Neuronal stem cell (in vitro differentiated cells): ENCODE data around the gene SMAD7.

Experiments used
- DNase-seq: peaks from one replicate; pipeline ENCODE4 v3.0.0-alpha.2; 2013; ENCODE audit warnings: low spot score
- H2AFZ ChIP-seq: one replicate; pipeline ENCODE4 v1.6.1; 2013; ENCODE audit warnings: mild to moderate bottlenecking, low read length, inconsistent platforms
- H2AK5ac ChIP-seq: 2 replicates; pipeline ENCODE4 v1.6.1; 2013; ENCODE audit warnings: low read depth, mild to moderate bottlenecking, inconsistent platforms, low read length, moderate library complexity, mixed read lengths
- H2BK120ac ChIP-seq: 2 replicates; pipeline ENCODE4 v1.6.1; 2013; ENCODE audit warnings: low read depth, mild to moderate bottlenecking, inconsistent platforms, low read length, moderate library complexity, mixed read lengths
- H2BK12ac ChIP-seq: one replicate; pipeline ENCODE4 v1.6.1; 2013; ENCODE audit warnings: low read length, inconsistent platforms
- H2BK15ac ChIP-seq: 2 replicates; pipeline ENCODE4 v1.6.1; 2013; ENCODE audit warnings: mild to moderate bottlenecking, low read length, inconsistent platforms, mixed read lengths
- H2BK5ac ChIP-seq: one replicate; pipeline ENCODE4 v1.6.1; 2013; ENCODE audit warnings: inconsistent platforms, mild to moderate bottlenecking, low read length, moderate library complexity
- H3K14ac ChIP-seq: one replicate; pipeline ENCODE4 v1.6.1; 2013; ENCODE audit warnings: low read length, inconsistent platforms
- H3K18ac ChIP-seq: 2 replicates; pipeline ENCODE4 v1.6.1; 2013; ENCODE audit warnings: low read length, inconsistent platforms
- H3K23ac ChIP-seq: 2 replicates; pipeline ENCODE4 v1.6.1; 2013; ENCODE audit warnings: low read depth, mild to moderate bottlenecking, mixed read lengths, low read length, inconsistent platforms; ENCODE audit not compliant: poor library complexity
- H3K27ac ChIP-seq: replicated peaks from 3 replicates; pipeline ENCODE4 v1.5.1; 2013; ENCODE audit warnings: low read length, inconsistent platforms
- H3K27me3 ChIP-seq, 3 experiments: 2 replicates each; pipeline ENCODE4 v1.6.1; 2013; ENCODE audit warnings: low read length in 3 of 3, mild to moderate bottlenecking in 2 of 3, inconsistent platforms in 1 of 3, low read depth in 1 of 3, mixed read lengths in 1 of 3, moderate library complexity in 1 of 3; ENCODE audit not compliant: control insufficient read depth in 3 of 3, insufficient read depth in 3 of 3
- H3K36me3 ChIP-seq, 2 donors: replicated peaks in 1 of 2; 2 replicates each; pipeline ENCODE4 v1.6.1; 2013; ENCODE audit warnings: low read length in 2 of 2; ENCODE audit not compliant: control insufficient read depth in 2 of 2, insufficient read depth in 2 of 2
- H3K4ac ChIP-seq: 2 replicates; pipeline ENCODE4 v1.6.1; 2013; ENCODE audit warnings: inconsistent platforms, mild to moderate bottlenecking, low read length, moderate library complexity
- H3K4me1 ChIP-seq, 2 donors: 1 replicate in 1 of 2; 2 replicates in 1 of 2; pipeline ENCODE4 v1.6.1; 2013; ENCODE audit warnings: low read length in 2 of 2, low read depth in 1 of 2; ENCODE audit not compliant: control insufficient read depth in 2 of 2, insufficient read depth in 1 of 2
- H3K4me2 ChIP-seq: one replicate; pipeline ENCODE4 v1.6.1; 2013; ENCODE audit warnings: mild to moderate bottlenecking, low read length, inconsistent platforms; ENCODE audit not compliant: insufficient read depth, poor library complexity, severe bottlenecking
- H3K4me3 ChIP-seq, 2 donors: 2 replicates each; pipeline ENCODE4 v1.5.1; 2013; ENCODE audit warnings: low read length in 2 of 2, mild to moderate bottlenecking in 2 of 2, inconsistent platforms in 1 of 2, moderate library complexity in 1 of 2
- H3K79me1 ChIP-seq: one replicate; pipeline ENCODE4 v1.6.1; 2013; ENCODE audit warnings: low read depth, mild to moderate bottlenecking, inconsistent platforms, low read length, moderate library complexity
- H3K9ac ChIP-seq: one replicate; pipeline ENCODE4 v1.6.1; 2013; ENCODE audit warnings: mild to moderate bottlenecking, low read depth, low read length, inconsistent platforms; ENCODE audit not compliant: poor library complexity
- H3K9me3 ChIP-seq, 2 donors: replicated peaks in 1 of 2; 2 replicates each; pipeline versions ENCODE3 to v1.6.1; 2013; ENCODE audit warnings: low read length in 2 of 2, mild to moderate bottlenecking in 2 of 2, inconsistent platforms in 1 of 2, low read depth in 1 of 2, mixed read lengths in 1 of 2, moderate library complexity in 1 of 2; ENCODE audit not compliant: control insufficient read depth in 2 of 2, insufficient read depth in 1 of 2
- H4K8ac ChIP-seq: one replicate; pipeline ENCODE4 v1.6.1; 2013; ENCODE audit warnings: low read depth, mild to moderate bottlenecking, inconsistent platforms, low read length, moderate library complexity
- H4K91ac ChIP-seq: one replicate; pipeline ENCODE4 v1.6.1; 2013; ENCODE audit warnings: low read length, low read depth, mild to moderate bottlenecking, inconsistent platforms; ENCODE audit not compliant: poor library complexity
- WGBS, 2 donors: extraction: QIAGEN DNeasy Blood & Tissue Kit; methylation state at CpG; one replicate each; pipeline ENCODE4 v1.1.7; 2013; ENCODE audit warnings: missing lambda C conversion rate in 2 of 2, mixed read lengths in 1 of 2; ENCODE audit not compliant: insufficient read length in 2 of 2, insufficient replicate concordance in 1 of 2; ENCODE audit errors: extremely low coverage in 2 of 2; 5-methylcytosine and 5-hydroxymethylcytosine counted together

SMAD7 gene

DNA sequence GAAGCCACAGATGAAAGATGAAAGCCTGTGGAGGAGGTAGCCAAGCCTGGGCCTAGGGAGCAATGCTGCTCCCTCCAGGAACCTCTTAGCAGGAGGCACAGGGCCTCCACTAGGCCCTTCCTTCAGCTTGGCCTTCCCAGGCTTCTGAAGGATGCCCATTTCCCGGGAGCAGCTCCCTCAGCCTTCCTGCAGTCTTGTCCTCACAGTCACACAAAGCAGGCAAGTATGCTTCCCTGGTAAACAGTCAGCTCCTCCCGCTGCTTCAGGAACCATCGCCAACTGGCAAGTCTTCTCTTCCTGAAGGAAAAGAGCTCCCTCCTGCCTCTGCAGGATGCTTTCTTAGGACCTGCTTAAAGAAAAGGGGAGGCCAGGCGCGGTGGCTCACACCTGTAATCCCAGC is 53.2 kb downstream of the SMAD7 start:
- no peak overlapping the region for H2BK15ac ChIP-seq
- no peak overlapping the region for H2BK12ac ChIP-seq
- WGBS, 2 donors = no CpG with 5 or more reads among the region's 5 CpGs
- H3K4me1 ChIP-seq = peaks cover 7 to 8% of the 10 kb centered on the region in 2 donors
- H4K91ac ChIP-seq = no peak overlapping the region
- H3K4me3 ChIP-seq = no peak overlapping the region
- H3K79me1 ChIP-seq = no peaks in the 10 kb centered on the region
- DNase-seq = no peak
- H2AFZ ChIP-seq = no peak overlapping the region
- no peak overlapping the region for H3K9ac ChIP-seq
- no peak overlapping the region for H2BK5ac ChIP-seq
- H4K8ac ChIP-seq = no peak overlapping the region
- peaks cover 0 to 3% (median 0%) of the 10 kb centered on the region in 3 experiments for H3K27me3 ChIP-seq
- H3K14ac ChIP-seq = no peak overlapping the region
- H3K4ac ChIP-seq = no peak overlapping the region
- peak overlapping the region; percentile 92 for H2AK5ac ChIP-seq
- no peak overlapping the region for H3K23ac ChIP-seq
- no peaks in the 10 kb centered on the region for H3K9me3 ChIP-seq
- H3K4me2 ChIP-seq = no peak overlapping the region
- no peak overlapping the region for H3K27ac ChIP-seq
- no peak overlapping the region for H2BK120ac ChIP-seq
- H3K36me3 ChIP-seq = no peaks in the 10 kb centered on the region
- H3K18ac ChIP-seq = no peak overlapping the region

DNA sequence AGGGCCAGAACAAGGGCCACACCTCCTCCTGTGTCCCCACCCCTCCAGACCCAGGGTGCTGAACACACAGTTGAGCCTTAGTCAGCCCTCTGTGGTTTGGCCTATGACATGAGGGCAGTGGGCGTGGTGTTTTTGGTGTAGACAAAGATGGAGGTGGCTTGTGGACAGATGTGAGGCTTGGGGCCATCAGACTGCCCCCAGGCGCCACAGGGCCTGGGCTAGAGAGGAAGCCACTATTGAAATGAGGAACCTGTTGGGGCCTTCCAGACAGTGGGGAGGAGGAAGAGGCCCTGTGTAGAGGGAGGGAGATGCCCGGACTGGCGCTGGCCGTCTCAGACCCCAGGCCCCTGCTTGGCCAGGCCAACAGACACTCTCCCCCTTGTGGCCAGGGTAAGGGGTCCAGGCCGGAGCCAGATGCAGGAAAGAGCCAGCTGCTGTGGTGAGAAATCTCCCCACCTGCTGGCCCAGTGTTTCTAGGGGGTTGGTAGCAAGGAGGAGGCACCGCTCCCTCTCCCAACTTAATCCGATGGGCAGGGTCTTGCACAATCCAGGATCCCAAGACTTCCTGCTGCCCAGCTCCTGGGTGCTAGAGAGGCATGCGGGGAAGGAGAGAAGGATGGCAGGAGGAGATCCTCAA is 53.8 kb downstream of the SMAD7 start:
- peak overlapping the region; percentile 65 for H2BK12ac ChIP-seq
- H2BK5ac ChIP-seq = peak overlapping the region; percentile 30
- no peak overlapping the region for H3K23ac ChIP-seq
- no peak overlapping the region for H3K4me3 ChIP-seq
- H2BK15ac ChIP-seq = peak overlapping the region; percentile 51
- peaks cover 7 to 8% of the 10 kb centered on the region in 2 donors for H3K4me1 ChIP-seq
- H3K79me1 ChIP-seq = no peaks in the 10 kb centered on the region
- H4K91ac ChIP-seq = no peak overlapping the region
- H3K36me3 ChIP-seq = no peaks in the 10 kb centered on the region
- peaks cover 0 to 6% (median 0%) of the 10 kb centered on the region in 3 experiments for H3K27me3 ChIP-seq
- WGBS, 2 donors = no CpG with 5 or more reads among the region's 9 CpGs
- no peaks in the 10 kb centered on the region for H3K9me3 ChIP-seq
- peak overlapping the region; percentile 92 for H2AK5ac ChIP-seq
- H3K9ac ChIP-seq = no peak overlapping the region
- H3K27ac ChIP-seq = no peak overlapping the region
- peak overlapping the region; percentile 72 for H3K18ac ChIP-seq
- no peak overlapping the region for H3K4me2 ChIP-seq
- H3K4ac ChIP-seq = no peak overlapping the region
- H3K14ac ChIP-seq = no peak overlapping the region
- peak overlapping the region; percentile 58 for H2AFZ ChIP-seq
- no peak overlapping the region for H4K8ac ChIP-seq
- DNase-seq = no peak
- H2BK120ac ChIP-seq = no peak overlapping the region

DNA sequence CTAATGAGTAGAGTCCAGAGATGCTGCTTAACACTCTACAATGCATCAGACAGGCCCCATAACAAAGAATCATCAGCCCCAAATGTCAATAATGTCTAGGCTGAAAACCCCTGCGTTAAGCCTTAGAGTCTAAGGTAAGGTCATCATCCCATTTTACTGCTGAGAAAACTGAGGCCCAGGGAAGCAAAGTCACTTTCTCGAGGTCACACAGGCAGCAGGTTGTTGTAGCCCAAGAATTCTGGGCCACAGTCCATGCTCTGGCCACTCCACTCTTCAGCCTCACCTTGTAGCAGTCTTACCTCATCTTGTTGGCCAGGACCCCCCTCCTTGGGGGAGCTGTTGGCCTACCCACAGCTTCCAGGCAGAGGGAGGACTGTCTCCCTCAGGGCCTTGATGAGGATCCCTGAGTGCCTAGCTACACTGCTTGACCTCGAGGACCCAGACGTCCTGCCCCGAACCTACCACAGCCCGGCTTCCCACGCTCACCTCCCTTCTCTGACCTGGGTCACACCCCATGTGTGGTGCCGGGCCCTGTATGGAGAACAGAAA is 54.4 kb downstream of the SMAD7 start:
- no peaks in the 10 kb centered on the region for H3K79me1 ChIP-seq
- H3K4me3 ChIP-seq = no peak overlapping the region
- DNase-seq = no peak
- H2BK5ac ChIP-seq = peak overlapping the region; percentile 30
- H4K8ac ChIP-seq = no peak overlapping the region
- no peak overlapping the region for H3K9ac ChIP-seq
- no peaks in the 10 kb centered on the region for H3K9me3 ChIP-seq
- H3K4me2 ChIP-seq = no peak overlapping the region
- H2BK120ac ChIP-seq = no peak overlapping the region
- no CpG with 5 or more reads among the region's 8 CpGs for WGBS, 2 donors
- no peak overlapping the region for H3K4ac ChIP-seq
- H3K23ac ChIP-seq = no peak overlapping the region
- H3K18ac ChIP-seq = peak overlapping the region; percentile 72
- peak overlapping the region; percentile 65 for H2BK12ac ChIP-seq
- peak overlapping the region; percentile 51 for H2BK15ac ChIP-seq
- peak overlapping the region; percentile 85 for H2AK5ac ChIP-seq
- H3K27me3 ChIP-seq = peaks cover 0 to 6% (median 0%) of the 10 kb centered on the region in 3 experiments
- peak overlapping the region; percentile 58 for H2AFZ ChIP-seq
- no peak overlapping the region for H3K27ac ChIP-seq
- peaks cover 7 to 8% of the 10 kb centered on the region in 2 donors for H3K4me1 ChIP-seq
- no peak overlapping the region for H3K14ac ChIP-seq
- H3K36me3 ChIP-seq = no peaks in the 10 kb centered on the region
- H4K91ac ChIP-seq = no peak overlapping the region

DNA sequence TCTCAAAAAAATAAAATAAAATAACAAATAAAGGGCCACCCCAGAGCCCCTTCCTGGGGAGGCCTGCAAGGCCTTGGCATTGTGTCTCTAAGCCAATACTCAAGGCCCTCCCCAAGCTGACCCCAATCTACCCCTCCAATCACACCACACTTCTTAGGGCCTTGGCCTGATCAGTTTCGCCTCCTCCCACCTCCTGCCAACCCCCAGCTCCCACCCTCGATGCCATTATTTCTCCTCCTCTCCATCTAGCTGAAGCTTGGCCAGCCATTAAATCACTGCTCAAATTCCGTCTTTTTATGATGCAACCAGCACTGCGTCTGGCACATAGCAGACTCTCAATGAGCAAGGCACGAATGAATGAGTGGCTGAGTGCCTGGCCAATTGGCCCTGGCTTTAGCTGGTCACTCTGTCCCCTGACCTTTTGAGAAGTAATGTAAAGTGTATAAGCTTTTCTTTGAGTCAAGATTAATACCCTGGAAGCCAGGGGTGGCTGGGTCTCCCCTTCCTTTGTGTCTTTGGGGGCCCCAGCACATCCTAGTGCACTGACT is 55.9 kb downstream of the SMAD7 start:
- no peak overlapping the region for H3K4ac ChIP-seq
- H3K9ac ChIP-seq = no peak overlapping the region
- H4K91ac ChIP-seq = no peak overlapping the region
- no peak overlapping the region for H2BK5ac ChIP-seq
- no peak overlapping the region for H2BK120ac ChIP-seq
- no peak for DNase-seq
- WGBS, 2 donors = no CpG with 5 or more reads among the region's 5 CpGs
- H2AFZ ChIP-seq = no peak overlapping the region
- H3K4me2 ChIP-seq = no peak overlapping the region
- no peaks in the 10 kb centered on the region for H3K9me3 ChIP-seq
- no peak overlapping the region for H2BK15ac ChIP-seq
- H3K4me1 ChIP-seq = peaks cover 8 to 10% of the 10 kb centered on the region in 2 donors
- H3K27ac ChIP-seq = no peak overlapping the region
- no peak overlapping the region for H3K4me3 ChIP-seq
- no peak overlapping the region for H2AK5ac ChIP-seq
- no peak overlapping the region for H3K14ac ChIP-seq
- no peaks in the 10 kb centered on the region for H3K36me3 ChIP-seq
- H3K23ac ChIP-seq = no peak overlapping the region
- H2BK12ac ChIP-seq = no peak overlapping the region
- no peak overlapping the region for H3K18ac ChIP-seq
- no peaks in the 10 kb centered on the region for H3K79me1 ChIP-seq
- no peak overlapping the region for H4K8ac ChIP-seq
- peaks cover 0 to 6% (median 0%) of the 10 kb centered on the region in 3 experiments for H3K27me3 ChIP-seq
